ENCODE data around the gene AGMO.
"Not testable (repeated sequence)": the region's sequence is repeated elsewhere in the genome, so short reads cannot be mapped to it uniquely, and the experiment has no call there.

Gene AGMO

GRCh38 chr7:15314922-15315321 lies 246.9 kb downstream of the AGMO start:
- no peak for DNase-seq

- DNase-seq = no peak
These were observed 248.5 kb downstream of the AGMO start for GRCh38 chr7:15313361-15313760.

DNA sequence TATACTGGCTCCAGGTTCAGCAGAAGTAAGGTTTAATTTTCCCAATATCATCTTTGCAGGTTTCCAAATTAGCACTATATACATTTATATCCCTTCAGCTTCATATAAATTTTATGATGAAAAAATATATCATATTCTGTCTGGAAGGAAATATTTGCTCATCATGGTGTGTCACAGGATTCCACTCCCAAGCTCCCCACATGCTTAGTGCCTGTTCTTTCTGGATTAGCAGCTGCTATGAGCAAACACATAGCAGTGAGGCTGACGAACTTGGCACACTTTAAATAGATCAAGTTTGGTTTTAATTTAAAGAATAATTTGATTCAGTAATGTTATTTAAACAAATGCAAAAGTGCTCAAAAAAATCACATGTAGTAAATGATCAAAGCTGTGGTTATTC lies 251.9 kb downstream of the AGMO start:
- DNase-seq = no peak

- no peak for DNase-seq
These were observed 253.0 kb downstream of the AGMO start for GRCh38 chr7:15308821-15309220.

DNA sequence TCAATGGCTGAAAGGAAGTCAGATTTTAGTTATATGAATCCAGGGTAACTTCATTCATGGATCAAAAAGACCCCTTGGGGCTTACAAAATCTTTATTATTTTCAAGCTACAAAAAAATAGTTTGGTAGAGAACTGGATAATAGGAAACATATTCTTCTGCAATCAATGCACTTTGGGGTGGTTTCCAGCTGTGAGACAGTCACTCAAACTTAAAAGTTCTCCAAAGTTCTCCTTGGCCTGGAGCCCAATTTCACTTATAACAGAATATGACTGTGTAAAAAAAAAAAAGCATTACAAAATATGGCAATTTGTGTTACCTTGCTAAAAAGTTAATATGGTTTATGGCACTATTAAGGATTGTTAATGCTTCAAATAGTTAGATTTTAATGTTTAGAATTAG lies 255.5 kb downstream of the AGMO start:
- no peak for DNase-seq

DNA sequence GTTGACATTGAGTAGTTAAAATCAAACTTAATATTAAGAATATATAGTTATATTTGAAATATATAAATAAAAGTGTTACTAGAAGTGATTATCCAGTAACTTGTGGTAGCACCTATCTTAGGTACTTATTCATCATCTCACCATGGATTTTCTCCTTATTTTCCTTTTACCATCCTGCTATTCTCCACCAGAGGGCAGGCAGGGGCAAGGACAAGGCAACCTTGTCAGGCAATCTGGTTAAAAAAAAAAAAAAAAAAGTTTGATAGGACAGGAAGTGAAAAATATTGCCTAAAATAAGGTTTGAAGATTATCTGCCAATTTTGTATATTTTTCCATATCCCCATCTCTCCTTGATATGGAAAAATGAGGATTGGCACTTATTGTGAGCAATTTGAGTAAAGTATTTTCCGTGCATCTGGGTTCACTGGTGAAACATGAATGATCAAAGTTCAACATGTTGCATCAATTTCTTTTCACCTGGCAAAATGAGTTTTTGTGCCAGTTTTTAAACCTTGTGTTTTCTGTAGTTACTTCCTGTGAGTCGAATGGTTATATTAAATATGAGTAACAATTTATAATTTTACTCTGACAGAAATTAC lies 256.7 kb downstream of the AGMO start:
- DNase-seq = peak; percentile 8

- no peak for DNase-seq
These were observed 258.5 kb downstream of the AGMO start for GRCh38 chr7:15303357-15303756.

DNA sequence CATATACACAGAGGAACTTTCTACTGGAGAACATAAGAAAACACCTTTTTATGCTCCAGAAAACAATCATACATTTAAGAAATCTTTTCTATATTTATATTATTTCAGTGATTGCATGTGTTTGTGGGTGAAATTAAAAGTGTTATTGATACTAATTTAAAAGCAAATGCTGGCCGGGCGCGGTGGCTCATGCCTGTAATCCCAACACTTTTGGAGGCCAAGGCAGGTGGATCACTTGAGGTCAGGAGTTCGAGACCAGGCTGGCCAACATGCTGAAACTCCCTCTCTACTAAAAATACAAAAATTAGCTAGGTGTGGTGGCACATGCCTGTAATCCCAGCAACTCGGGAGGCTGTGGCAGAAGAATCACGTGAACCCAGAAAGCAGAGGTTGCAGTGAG lies 260.8 kb downstream of the AGMO start:
- not testable (repeated sequence) for DNase-seq

DNA sequence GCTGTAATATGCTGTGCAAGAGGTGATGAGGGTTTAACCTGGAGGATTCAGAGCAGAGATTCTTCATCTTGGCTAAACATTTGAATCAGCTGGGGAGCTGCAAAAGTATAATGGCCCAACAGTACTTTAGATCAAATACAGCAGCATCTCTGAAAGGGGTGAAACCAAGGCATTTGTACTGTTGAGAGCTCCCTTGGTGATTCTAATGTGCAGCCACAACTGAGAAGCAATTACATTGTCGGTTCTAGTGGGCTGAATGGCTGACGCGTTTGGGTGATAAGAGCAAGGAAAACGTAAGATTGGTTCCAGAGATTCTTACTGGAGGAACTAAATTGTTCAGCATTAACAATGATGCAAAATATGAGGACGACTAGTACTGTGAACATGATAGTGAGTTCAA lies 269.7 kb downstream of the AGMO start:
- no peak for DNase-seq

DNA sequence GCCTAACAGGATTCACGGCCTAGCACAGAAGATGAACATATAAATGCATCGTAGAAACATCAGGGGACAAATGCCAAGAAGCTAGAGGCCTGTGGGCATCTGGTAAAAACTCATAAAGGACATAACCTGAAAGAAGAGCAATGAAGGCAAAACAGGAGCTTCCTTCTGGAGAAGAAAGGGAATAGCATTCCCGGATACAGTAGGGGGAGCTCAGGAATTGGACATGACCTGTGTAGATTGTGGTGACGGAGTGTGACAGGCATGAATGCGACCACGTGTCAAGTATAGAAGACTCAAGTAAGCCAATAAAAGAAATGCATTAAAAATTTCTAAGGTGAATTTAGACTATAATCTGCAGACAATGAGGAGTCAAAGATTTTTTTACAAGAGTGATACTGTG lies 270.1 kb downstream of the AGMO start:
- DNase-seq = no peak

DNA sequence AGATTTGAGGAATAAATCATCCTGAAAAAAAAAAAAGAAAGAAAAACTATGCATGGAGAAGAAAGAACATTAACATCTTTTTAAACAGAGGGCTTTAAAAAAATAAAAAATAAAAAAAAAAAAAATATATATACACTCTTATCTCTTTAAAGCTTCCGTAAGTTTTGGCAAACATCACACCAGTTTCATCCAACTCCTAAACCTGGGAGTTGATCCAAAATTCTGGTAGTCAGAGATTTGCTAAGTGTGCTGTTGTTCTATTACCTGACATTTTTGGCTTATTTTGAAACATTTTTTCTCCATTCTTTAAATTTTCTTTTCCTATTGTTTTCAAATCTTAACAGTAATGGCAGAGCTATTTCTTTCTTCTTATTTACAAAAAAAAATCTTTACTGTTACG lies 273.1 kb downstream of the AGMO start:
- no peak for DNase-seq

DNA sequence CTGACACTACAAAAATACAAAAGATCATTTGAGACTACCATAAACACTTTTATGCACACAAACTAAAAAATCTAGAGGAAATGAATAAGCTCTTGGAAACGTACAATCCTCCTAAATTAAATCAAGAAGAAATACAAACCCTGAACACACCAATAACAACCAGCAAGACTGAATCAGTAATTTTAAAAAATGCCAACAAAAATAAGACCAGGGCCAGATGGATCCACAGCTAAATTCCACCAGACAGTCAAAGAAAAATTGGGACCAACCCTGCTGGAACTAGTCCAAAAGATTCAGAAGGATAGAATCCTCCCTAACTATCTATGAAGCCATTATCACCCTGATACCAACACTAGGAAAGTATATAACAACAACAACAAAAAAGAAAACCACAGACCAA lies 277.4 kb downstream of the AGMO start:
- DNase-seq = no peak

DNA sequence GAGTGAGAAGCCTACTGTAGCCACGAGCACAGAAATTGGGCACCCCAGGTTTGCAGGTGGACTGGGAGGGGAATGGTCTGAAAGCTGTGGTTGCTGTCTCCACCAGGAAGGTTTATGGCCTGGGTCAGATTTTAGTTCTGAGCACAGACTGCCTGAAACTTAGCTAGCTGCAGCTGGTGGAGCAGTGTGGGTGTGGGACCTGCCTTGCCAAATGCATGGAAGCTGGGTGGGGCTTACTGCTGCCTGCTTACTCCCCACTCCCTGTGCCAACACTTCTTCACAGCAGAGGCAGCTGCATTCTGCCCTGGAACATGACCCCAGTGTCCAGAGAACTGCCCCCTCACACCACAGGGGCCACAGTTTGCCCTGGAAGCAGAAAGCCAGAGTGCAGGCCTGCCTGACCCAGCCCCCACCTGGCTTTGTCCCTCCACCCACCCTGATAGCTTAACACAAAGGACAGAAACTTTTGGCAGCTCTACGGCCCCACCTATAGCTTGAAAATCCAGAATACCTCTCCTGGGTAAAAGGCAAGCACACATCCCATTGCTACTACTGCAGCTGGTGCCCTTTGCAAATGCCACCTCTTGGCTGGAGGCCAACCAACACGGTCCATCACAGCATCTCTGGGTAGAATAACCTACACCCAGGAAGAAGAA lies 281.6 kb downstream of the AGMO start:
- DNase-seq = no peak

DNA sequence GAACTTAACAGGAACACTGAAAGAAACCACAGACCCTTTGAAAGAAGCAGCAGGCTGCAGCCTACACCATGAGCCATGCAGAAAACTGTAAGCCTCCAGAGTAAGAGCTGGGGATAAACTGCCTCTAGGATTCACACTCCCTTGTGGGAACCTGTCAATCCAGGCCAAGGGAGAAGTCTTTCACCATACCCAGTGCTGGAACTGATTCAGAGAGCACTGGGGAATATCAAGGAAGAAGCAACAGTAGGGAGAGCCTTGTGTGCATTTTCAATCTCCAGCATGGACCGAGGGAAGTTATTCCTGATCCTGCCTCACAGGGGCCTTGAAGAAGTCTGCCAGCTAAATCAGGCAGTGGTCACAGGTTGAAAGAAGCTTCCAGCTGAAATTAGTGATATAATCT lies 282.2 kb downstream of the AGMO start:
- no peak for DNase-seq

DNA sequence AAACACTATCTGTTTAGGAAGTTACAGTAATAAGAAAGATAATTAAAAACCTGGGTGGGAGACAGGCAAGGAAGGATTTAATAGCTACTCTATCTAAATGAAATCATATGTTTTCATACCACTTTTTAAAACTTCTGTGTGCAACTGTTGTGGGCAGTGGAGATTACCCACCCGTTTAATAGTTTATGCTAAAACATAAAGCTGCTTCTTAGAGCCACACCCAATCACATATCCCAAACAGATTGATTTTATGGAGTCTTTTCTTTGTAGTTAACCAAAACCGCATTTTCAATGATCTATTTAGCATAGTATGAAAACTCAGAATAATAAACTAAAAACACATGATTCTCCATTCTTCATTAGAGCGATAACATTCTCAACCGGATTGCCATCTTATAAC lies 304.1 kb downstream of the AGMO start:
- DNase-seq = no peak

GRCh38 chr7:15252181-15252580 lies 309.6 kb downstream of the AGMO start:
- DNase-seq = no peak

DNA sequence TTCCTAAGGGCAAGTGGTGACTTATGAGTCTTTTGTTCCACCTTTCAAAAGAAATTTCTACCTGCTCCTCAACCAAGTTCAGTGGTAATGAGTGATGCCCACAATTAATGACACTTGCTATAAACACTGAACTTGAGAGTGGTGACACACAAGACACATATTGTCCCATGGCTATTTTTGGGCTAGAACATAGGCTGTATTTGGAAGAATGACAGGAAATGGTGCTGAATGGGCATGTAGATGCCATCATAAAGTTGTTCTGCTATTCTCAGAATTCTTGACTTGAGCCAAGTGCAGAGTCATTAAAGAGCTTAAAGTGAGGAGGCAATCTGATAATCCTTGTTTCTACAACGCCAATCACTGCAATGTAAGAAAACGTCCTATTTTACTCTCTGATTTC lies 313.3 kb downstream of the AGMO start:
- DNase-seq = no peak

GRCh38 chr7:15245831-15246230 lies 316.0 kb downstream of the AGMO start:
- no peak for DNase-seq

GRCh38 chr7:15239801-15240200 lies 322.0 kb downstream of the AGMO start:
- no peak for DNase-seq

GRCh38 chr7:15236952-15237351 lies 324.9 kb downstream of the AGMO start:
- DNase-seq = no peak

GRCh38 chr7:15234431-15234830 lies 327.4 kb downstream of the AGMO start:
- DNase-seq = no peak

DNA sequence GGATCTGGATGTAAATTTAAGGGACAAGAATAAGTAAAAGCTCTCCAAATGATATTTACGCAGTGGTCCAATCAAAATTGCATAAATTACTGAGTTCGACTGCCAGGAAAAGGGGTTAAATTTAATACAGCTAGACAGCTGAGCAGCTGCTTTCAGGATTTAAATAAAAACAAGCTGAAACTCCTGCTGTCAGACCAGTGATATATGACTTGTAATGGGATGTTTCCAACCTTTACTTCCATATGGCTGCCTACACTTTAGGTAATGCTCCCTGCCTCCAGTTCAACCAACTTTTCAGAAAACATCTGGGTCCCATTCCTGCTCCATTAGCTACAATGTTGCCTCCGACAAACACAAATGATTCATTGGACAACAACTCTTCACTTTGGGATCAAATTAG lies 333.0 kb downstream of the AGMO start:
- no peak for DNase-seq

DNA sequence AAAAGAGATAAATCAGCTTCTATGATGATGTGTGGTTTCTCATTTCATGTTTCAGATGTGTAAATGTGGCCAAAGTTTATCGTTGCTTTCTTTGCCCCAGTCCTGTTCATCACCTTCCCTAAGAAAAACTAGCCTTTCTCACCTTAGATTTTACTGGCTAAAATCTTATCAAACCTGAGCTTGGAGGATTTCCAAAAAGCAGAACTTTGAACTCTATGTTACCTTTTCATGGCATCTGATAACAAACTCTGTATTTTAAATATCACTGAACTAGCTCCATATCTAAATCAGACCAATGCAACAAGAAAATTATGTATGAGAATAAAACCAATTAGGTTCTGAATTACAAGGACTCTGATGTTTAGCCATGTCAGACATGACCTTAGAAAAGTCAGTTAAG lies 335.8 kb downstream of the AGMO start:
- no peak for DNase-seq

- no peak for DNase-seq
These were observed 342.1 kb downstream of the AGMO start for GRCh38 chr7:15219758-15220157.

GRCh38 chr7:15218261-15218660 lies 343.6 kb downstream of the AGMO start:
- DNase-seq = no peak
